Activated B cell treated with CpG ODN at 0.5 μM for 24 hours (primary cell): Measurements from ENCODE around the gene BCKDK. TPM values are rescaled to one million over a fixed set of nuclear protein-coding genes. Genes with fewer than 3 reads are reported as not detected.

Experiments used
- ATAC-seq: fragments of 200-7000 bp; cut with Tn5 transposase; one replicate; pipeline ENCODE4 v1.10.0; 2021; ENCODE audit warnings: low read depth, mild to moderate bottlenecking, moderate library complexity
- CTCF ChIA-PET: fragments of 350-600 bp; sonication (Branson Sonifier 250); formaldehyde crosslinking; loops from one replicate; lab custom pipeline; 2021; ENCODE audit warnings: antibody characterized with exemption; lab: Charles Lee
- POLR2A ChIA-PET: fragments of 350-600 bp; sonication (Branson Sonifier 250); formaldehyde crosslinking; loops from one replicate; lab custom pipeline; 2021; ENCODE audit warnings: antibody characterized with exemption; lab: Charles Lee
- DNase-seq: peaks from one replicate; pipeline ENCODE4 v3.0.0; 2022
- H3K27ac Mint-ChIP-seq: one replicate; pipeline ENCODE4 v1.8.0; 2020; ENCODE audit warnings: mixed read lengths
- H3K27me3 Mint-ChIP-seq: one replicate; pipeline ENCODE4 v1.8.0; 2021; ENCODE audit warnings: mixed read lengths
- H3K36me3 Mint-ChIP-seq: one replicate; pipeline ENCODE4 v1.8.0; 2021; ENCODE audit warnings: low read depth, mixed read lengths
- H3K4me1 Mint-ChIP-seq: one replicate; pipeline ENCODE4 v1.8.0; 2021; ENCODE audit warnings: mixed read lengths
- H3K4me3 Mint-ChIP-seq: one replicate; pipeline ENCODE4 v1.8.0; 2020; ENCODE audit warnings: mild to moderate bottlenecking, mixed read lengths
- H3K9me3 Mint-ChIP-seq: one replicate; pipeline ENCODE4 v1.8.0; 2020; ENCODE audit warnings: mixed read lengths
- intact Hi-C: fragments of 100-400 bp; cut with micrococcal nuclease; formaldehyde crosslinking; loops from one replicate; pipeline ENCODE4 v1.15.1; 2024
- total RNA-seq: library from RNA; stranded (reverse); gene quantifications from 2 replicates; pipeline ENCODE4 v1.2.3, GENCODE V29; 2022
- TF ChIP-seq, protein P1 (sequence below): fragments of 200-600 bp; IDR thresholded peaks from one replicate; pipeline ENCODE4 v1.8.0; 2022; ENCODE audit warnings: antibody characterized with exemption, mild to moderate bottlenecking

BCKDK gene
- total RNA-seq, 1 donor from 2014 or later: 27.3 TPM

GRCh38 chr16:31133046-31133501, 24.9 kb downstream of the BCKDK start:
- H3K27ac Mint-ChIP-seq: no peak overlapping the region
- ATAC-seq: no peak

GRCh38 chr16:31134091-31134571, 25.9 kb downstream of the BCKDK start:
- intact Hi-C loops: no loop called here
- ATAC-seq (no peak), DNase-seq (no peak)
- Mint-ChIP-seq H3K27ac (no peak overlapping the region), H3K9me3 (no peaks in the 10 kb centered on the region), H3K4me3 (no peak overlapping the region), H3K4me1 (no peaks in the 10 kb centered on the region), H3K36me3 (peaks cover 40% of the 10 kb centered on the region), H3K27me3 (no peaks in the 10 kb centered on the region)
- ChIA-PET CTCF (no interaction called here), POLR2A (interaction anchor here (0.6 kb wide), 1 partner anchor 293 kb away, joined by 3 read pairs; no protein-coding TSS in a partner anchor)
- TF ChIP-seq, protein P1, sequence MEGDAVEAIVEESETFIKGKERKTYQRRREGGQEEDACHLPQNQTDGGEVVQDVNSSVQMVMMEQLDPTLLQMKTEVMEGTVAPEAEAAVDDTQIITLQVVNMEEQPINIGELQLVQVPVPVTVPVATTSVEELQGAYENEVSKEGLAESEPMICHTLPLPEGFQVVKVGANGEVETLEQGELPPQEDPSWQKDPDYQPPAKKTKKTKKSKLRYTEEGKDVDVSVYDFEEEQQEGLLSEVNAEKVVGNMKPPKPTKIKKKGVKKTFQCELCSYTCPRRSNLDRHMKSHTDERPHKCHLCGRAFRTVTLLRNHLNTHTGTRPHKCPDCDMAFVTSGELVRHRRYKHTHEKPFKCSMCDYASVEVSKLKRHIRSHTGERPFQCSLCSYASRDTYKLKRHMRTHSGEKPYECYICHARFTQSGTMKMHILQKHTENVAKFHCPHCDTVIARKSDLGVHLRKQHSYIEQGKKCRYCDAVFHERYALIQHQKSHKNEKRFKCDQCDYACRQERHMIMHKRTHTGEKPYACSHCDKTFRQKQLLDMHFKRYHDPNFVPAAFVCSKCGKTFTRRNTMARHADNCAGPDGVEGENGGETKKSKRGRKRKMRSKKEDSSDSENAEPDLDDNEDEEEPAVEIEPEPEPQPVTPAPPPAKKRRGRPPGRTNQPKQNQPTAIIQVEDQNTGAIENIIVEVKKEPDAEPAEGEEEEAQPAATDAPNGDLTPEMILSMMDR: no peak

More at GRCh38 chr16:31133046-31133501, 24.9 kb downstream of the BCKDK start:
- Mint-ChIP-seq H3K4me3 (no peak overlapping the region), H3K4me1 (no peaks in the 10 kb centered on the region), H3K9me3 (no peaks in the 10 kb centered on the region), H3K36me3 (peaks cover 50% of the 10 kb centered on the region), H3K27me3 (no peaks in the 10 kb centered on the region)
- intact Hi-C loops: no loop called here
- CTCF ChIA-PET: no interaction called here
- TF ChIP-seq, protein P1: no peak
- POLR2A ChIA-PET: no interaction called here
- DNase-seq: no peak

GRCh38 chr16:31134625-31135534, 26.7 kb downstream of the BCKDK start:
- H3K27ac Mint-ChIP-seq: no peak overlapping the region
- DNase-seq (no peak), ATAC-seq (no peak)
- intact Hi-C loops: no loop called here
- H3K9me3 Mint-ChIP-seq: no peaks in the 10 kb centered on the region
- POLR2A ChIA-PET: interaction anchor here (1.3 kb wide), 1 partner anchor 61 kb away, joined by 3 read pairs; the partner anchor contains the start of genes ZNF646 and ZNF668
- TF ChIP-seq, protein P1: no peak
- H3K27me3 Mint-ChIP-seq: no peaks in the 10 kb centered on the region
- no peaks in the 10 kb centered on the region for H3K4me1 Mint-ChIP-seq
- CTCF ChIA-PET: interaction anchor here (1.2 kb wide), 1 partner anchor 15 kb away, joined by 3 read pairs; no protein-coding TSS in a partner anchor
- no peak overlapping the region for H3K4me3 Mint-ChIP-seq
- peaks cover 34% of the 10 kb centered on the region for H3K36me3 Mint-ChIP-seq

DNA sequence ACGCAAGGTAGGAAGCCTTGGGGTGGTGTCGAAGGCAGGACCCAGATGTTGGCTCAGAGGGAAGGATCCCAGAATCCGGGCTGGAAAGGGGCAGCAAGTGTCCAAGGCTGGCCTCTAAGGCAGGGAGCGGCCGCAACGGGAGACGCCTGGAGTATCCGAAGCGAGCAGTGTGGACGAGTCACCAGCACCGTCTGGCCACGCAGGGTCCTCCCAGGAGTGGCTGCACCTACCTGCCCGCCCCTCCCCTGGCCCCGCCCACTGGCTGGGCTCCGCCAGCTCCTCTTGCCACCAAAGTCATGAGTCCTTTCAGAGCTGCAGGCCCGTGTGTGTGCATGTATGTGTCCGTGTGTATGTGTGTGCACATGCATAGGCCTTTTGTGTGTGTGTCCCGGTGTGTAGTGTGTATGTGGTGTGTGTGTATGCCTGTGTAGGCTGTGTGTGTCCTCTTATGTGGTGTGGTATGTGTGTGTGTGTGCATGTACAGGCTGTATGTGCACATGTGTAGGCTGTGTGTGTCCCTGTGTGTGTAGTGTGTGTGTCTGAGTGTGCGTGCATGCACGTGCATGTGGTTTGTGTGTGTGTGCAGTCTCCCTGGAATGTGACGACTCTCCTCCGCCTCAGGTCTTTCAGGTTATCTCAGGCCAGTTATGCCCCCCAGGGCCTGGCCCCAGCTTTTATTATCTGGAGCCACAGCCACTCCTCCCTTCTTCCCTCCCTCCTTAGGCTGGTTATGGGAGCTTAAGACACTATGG, 27.5 kb downstream of the BCKDK start, which contains the start of gene PRSS8:
Gene PRSS8 (minus strand): TSS at position 193 of the 752 bp plus-strand sequence. CDS start 229 bp downstream, outside the sequence.
- no peak for ATAC-seq
- intact Hi-C loops: no loop called here
- Mint-ChIP-seq H3K9me3 (no peaks in the 10 kb centered on the region), H3K27me3 (no peaks in the 10 kb centered on the region), H3K36me3 (peaks cover 27% of the 10 kb centered on the region), H3K4me3 (no peak within 1 kb of the TSS), H3K27ac (no peak within 1 kb of the TSS), H3K4me1 (no peaks in the 10 kb centered on the region)
- TF ChIP-seq, protein P1: no peak
- POLR2A ChIA-PET: interaction anchor here (0.5 to 1.4 kb wide), 4 partner anchors 18 to 180 kb away, joined by 3 to 7 read pairs (median 4); partner anchors contain the start of genes FUS, KAT8, ZNF646 and ZNF668
- DNase-seq: no peak
- CTCF ChIA-PET: interaction anchor here (1.2 kb wide), 1 partner anchor 16 kb away, joined by 3 read pairs; no protein-coding TSS in a partner anchor
